HepG2 (cell line): ENCODE results near the gene P4HTM. TPM values are rescaled to one million over a fixed set of nuclear protein-coding genes. Genes with fewer than 3 reads are reported as not detected.
A peak's percentile ranks its signal among the peaks of the same experiment; 100 is the strongest.

Experiments used
- CSRNP1 ChIP-seq: sonication (generic); formaldehyde crosslinking; IDR thresholded peaks from 2 replicates; pipeline ENCODE4 v1.8.1; 2023; ENCODE audit warnings: mild to moderate bottlenecking, missing genetic modification reagents
- ETV6 ChIP-seq: sonication (generic); formaldehyde crosslinking; conservative IDR thresholded peaks from 2 replicates; pipeline ENCODE4 v1.4.0; 2020; ENCODE audit warnings: missing genetic modification reagents
- FLYWCH1 ChIP-seq: sonication (generic); formaldehyde crosslinking; IDR thresholded peaks from 2 replicates; pipeline ENCODE4 v1.8.1; 2023; ENCODE audit warnings: mild to moderate bottlenecking, missing genetic modification reagents
- FOXC1 ChIP-seq: sonication (generic); formaldehyde crosslinking; IDR thresholded peaks from 2 replicates; pipeline ENCODE4 v1.8.0; 2022; ENCODE audit warnings: mild to moderate bottlenecking, missing genetic modification reagents, borderline replicate concordance
- FOXK2 ChIP-seq: fragments of 450-650 bp; IDR thresholded peaks from 2 replicates; pipeline ENCODE4 v1.6.1; 2016
- HMGXB4 ChIP-seq, 2 experiments: sonication (generic) in 1 of 2; formaldehyde crosslinking in 1 of 2; IDR thresholded peaks; 2 replicates each; pipeline versions ENCODE4 v1.4.0 to v1.6.1; 2018 to 2020; ENCODE audit warnings: missing genetic modification reagents in 2 of 2, borderline replicate concordance in 1 of 2, low read depth in 1 of 2, mild to moderate bottlenecking in 1 of 2, missing biosample characterization in 1 of 2
- HNF1B ChIP-seq: sonication (generic); formaldehyde crosslinking; IDR thresholded peaks from 2 replicates; pipeline ENCODE4 v1.5.1; 2020; ENCODE audit warnings: mild to moderate bottlenecking, moderate library complexity, missing genetic modification reagents
- PHF8 ChIP-seq: sonication (generic); formaldehyde crosslinking; IDR thresholded peaks from 2 replicates; pipeline ENCODE4 v1.5.0; 2020; ENCODE audit warnings: missing genetic modification reagents
- SNAPC4 ChIP-seq: sonication (generic); formaldehyde crosslinking; IDR thresholded peaks from 2 replicates; pipeline ENCODE4 v1.4.0; 2020; ENCODE audit warnings: mild to moderate bottlenecking, missing genetic modification reagents
- ZBTB3 ChIP-seq: sonication (generic); formaldehyde crosslinking; IDR thresholded peaks from 2 replicates; pipeline ENCODE4 v1.4.0; 2020; ENCODE audit warnings: low read depth, mild to moderate bottlenecking, moderate library complexity, missing genetic modification reagents, borderline replicate concordance
- ZMYM2 ChIP-seq: sonication (generic); formaldehyde crosslinking; IDR thresholded peaks from 2 replicates; pipeline ENCODE4 v1.8.0; 2022; ENCODE audit warnings: mild to moderate bottlenecking, missing genetic modification reagents
- ZNF350 ChIP-seq: sonication (generic); formaldehyde crosslinking; IDR thresholded peaks from 2 replicates; pipeline ENCODE4 v1.4.0; 2020; ENCODE audit warnings: mild to moderate bottlenecking, low read depth, missing genetic modification reagents, borderline replicate concordance
- ZNF382 ChIP-seq: sonication (generic); formaldehyde crosslinking; IDR thresholded peaks from 2 replicates; pipeline ENCODE4 v1.5.0; 2020; ENCODE audit warnings: missing genetic modification reagents, mild to moderate bottlenecking, borderline replicate concordance
- ZNF430 ChIP-seq: sonication (generic); formaldehyde crosslinking; IDR thresholded peaks from 2 replicates; pipeline ENCODE4 v1.9.0; 2021; ENCODE audit warnings: mild to moderate bottlenecking, missing genetic modification reagents
- ZNF660 ChIP-seq: sonication (generic); formaldehyde crosslinking; IDR thresholded peaks from 2 replicates; pipeline ENCODE4 v1.5.1; 2020; ENCODE audit warnings: mild to moderate bottlenecking, low read depth, missing genetic modification reagents, borderline replicate concordance
- ZNF703 ChIP-seq: sonication (generic); formaldehyde crosslinking; IDR thresholded peaks from 2 replicates; pipeline ENCODE4 v1.5.1; 2020; ENCODE audit warnings: missing genetic modification reagents, mild to moderate bottlenecking, moderate library complexity, borderline replicate concordance
- ZNF746 ChIP-seq: sonication (generic); formaldehyde crosslinking; IDR thresholded peaks from 2 replicates; pipeline ENCODE4 v1.8.0; 2022; ENCODE audit warnings: mild to moderate bottlenecking, missing genetic modification reagents
- ZUFSP ChIP-seq: sonication (generic); formaldehyde crosslinking; IDR thresholded peaks from 2 replicates; pipeline ENCODE4 v1.9.0; 2021; ENCODE audit warnings: missing genetic modification reagents, mild to moderate bottlenecking, borderline replicate concordance
- polyA plus RNA-seq, 8 experiments: library from polyadenylated mRNA; depleted of rRNA in 3 of 8; stranded (reverse) in 7 of 8; unstranded in 1 of 8; fragments of >200 nt; fragmentation: Illumina TruSeq in 4 of 8; extraction: Trizol in 4 of 8; gene quantifications; 2 replicates each; pipeline versions ENCODE4 v1.2.1 to v1.2.3, GENCODE V29; 2011 to 2016; ENCODE audit warnings: low read depth in 4 of 8, missing spikeins in 1 of 8, mixed read lengths in 1 of 8; ENCODE audit not compliant: insufficient read depth in 1 of 8
- total RNA-seq, 5 experiments: library from RNA; depleted of rRNA; stranded (reverse); fragments of >200 nt; fragmentation: Illumina TruSeq; extraction: Trizol; gene quantifications; 2 replicates each; pipeline ENCODE4 v1.2.3, GENCODE V29; 2016; ENCODE audit warnings: low read depth in 1 of 5

Gene P4HTM
- total and polyA plus RNA-seq, 2 of the 13 experiments (the other 11 are each of a cell fraction or from before 2014, with no cell fraction given): 0.01 TPM; not detected in 1

GRCh38 chr3:49018707-49019006, 28.6 kb downstream of the P4HTM start (continued):
- TF ChIP-seq HMGXB4 (CRISPR knock-in tag; IDR thresholded peaks at IDR 0.05; ENCODE audit: borderline replicate concordance in 1 of 2, low read depth in 1 of 2) (0 out of 4 replicates have a peak, but pooled peaks of 1 of the 2 experiments have one; percentile 15), ZNF660 (CRISPR knock-in tag) (no peak), FLYWCH1 (CRISPR knock-in tag) (no peak), ZUFSP (CRISPR knock-in tag) (no peak), ZNF350 (CRISPR knock-in tag) (no peak), ZNF746 (CRISPR knock-in tag) (no peak), SNAPC4 (CRISPR knock-in tag) (peak; percentile 82; the same call in 1 of the 2 replicates), FOXK2 (no peak), ZNF382 (CRISPR knock-in tag) (no peak), FOXC1 (no peak), ETV6 (CRISPR knock-in tag) (no peak), ZMYM2 (CRISPR knock-in tag) (no peak), HNF1B (CRISPR knock-in tag) (peak; percentile 6; the same call in 1 of the 2 replicates), PHF8 (peak; percentile 47), ZBTB3 (CRISPR knock-in tag) (peak; percentile 17; the same call in 1 of the 2 replicates), CSRNP1 (peak; percentile 26; the same call in 1 of the 2 replicates), ZNF703 (no peak), ZNF430 (0 out of 2 replicates have a peak, but pooled peaks have one; percentile 24)
